Caki2 (cell line): ENCODE results near the gene GCNT2. TPM values are rescaled to one million over a fixed set of nuclear protein-coding genes. Genes with fewer than 3 reads are reported as not detected.
"Not testable (repeated sequence)": the region's sequence is repeated elsewhere in the genome, so short reads cannot be mapped to it uniquely, and the experiment has no call there.

Experiments used
- DNase-seq: peaks from one replicate; pipeline ENCODE4 v3.0.0-alpha.2; 2015; ENCODE audit warnings: low read depth
- in situ Hi-C: cut with HindIII; loops from 2 replicates; pipeline ENCODE4 v1.10.0; 2016; ENCODE audit warnings: low sequenced_read_pairs, low pct_unique_long_range_greater_than_20kb, mixed read lengths
- total RNA-seq: library from RNA; depleted of rRNA; stranded (reverse); fragments of >200 nt; shearing (Covaris generic); gene quantifications from 2 replicates; pipeline ENCODE4 v1.2.3, GENCODE V29; 2014; ENCODE audit warnings: low replicate concordance; rRNA removed

Gene GCNT2
- 43.9 and 54.9 TPM in 2 replicates for total RNA-seq

DNA sequence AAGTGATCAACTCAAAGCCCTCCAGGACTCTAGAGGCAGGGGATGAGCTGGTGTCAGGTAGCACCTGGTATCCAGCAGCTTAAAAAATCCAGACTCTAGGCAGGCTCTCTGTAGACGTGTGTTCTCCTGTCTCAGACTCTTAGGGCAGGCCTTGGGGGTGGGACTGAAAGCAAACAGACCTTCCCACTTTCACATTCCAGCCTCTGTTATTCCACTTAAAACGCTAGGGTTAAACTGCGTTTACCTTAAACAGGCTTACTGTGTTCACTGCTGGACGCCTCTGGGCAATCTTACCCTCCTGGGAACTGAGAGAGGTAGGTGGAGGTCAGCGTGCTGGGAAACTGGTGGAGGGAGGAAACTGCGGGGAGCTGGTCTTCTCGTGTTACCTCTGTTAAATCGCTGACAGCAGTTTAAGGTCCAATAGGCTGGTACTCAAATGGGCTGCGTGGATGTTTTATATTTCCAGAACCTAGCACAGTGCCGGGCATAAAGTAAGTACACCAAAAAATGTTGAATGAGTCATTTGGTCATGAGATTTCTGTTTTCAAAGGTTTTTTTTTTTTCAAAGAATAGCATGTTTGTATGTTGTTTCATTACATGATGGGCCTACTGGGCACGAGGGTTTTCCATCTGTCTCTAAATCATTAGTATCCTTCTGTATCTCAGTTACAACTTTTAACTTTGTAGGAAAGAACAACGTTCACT is at the start of gene GCNT2:
Gene GCNT2 (plus strand): TSS at position 248 of the 705 bp plus-strand sequence. CDS start 7,561 bp downstream, outside the sequence.
- peak; percentile 93 for DNase-seq
- in situ Hi-C loops = no loop called here

DNA sequence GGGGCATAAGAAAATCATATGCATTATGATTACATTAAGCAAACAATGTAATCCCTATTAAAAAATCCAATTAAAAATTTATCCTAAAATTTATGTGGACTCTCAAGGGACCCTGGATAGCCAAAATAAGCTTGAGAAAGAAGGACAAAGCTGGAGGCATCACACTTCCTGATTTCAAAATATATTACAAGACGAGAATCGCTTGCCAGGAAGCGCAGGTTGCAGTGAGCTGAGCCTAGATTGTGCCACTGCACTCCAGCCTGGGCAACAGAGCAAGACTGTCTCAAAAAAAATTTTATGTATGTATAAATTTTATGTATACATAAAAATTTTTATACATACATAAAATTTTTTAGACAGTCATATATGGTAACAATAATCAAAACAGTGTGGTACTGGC is 48.5 kb upstream of the GCNT2 start:
- no peak for DNase-seq
- in situ Hi-C loops = no loop called here

DNA sequence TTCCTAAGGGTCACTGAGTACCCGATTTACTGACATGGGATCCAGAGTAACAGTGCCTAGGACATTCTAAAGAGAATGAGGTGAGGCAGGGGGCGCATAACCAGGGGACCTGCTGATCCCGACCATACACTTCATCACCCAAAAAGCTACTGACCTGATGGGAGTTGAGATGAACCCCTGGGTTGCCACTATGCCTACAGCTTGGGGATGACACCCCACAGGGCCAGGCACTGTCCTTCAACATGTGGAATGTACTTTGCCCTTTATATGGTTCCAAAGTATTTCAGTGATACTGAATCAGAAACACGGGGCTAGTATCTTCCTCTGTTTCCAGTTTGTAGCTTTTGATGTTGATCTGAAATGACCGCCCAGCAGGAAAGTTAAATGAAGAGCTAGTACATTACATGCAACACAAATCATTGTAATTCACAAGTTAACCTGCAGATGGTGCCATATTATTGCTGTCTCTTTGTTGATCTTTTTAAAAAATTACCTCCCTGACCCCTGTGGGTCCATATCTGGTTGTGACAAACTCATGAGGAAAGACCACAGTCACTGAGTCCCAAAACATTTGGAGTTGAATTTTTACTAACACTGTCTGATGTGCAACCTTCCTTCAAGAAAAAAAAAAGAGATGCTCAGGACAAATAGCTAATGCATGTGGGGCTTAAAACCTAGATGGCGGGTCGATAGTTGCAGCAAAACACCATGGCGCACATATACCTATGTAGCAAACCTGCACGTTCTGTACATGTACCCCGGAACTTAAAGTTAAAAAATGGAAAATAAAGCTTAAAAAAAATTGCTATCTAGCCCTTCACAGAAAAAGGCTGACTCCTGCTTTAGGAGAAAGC is 42.7 kb upstream of the GCNT2 start:
- in situ Hi-C loops = no loop called here
- peak; percentile 43 for DNase-seq

DNA sequence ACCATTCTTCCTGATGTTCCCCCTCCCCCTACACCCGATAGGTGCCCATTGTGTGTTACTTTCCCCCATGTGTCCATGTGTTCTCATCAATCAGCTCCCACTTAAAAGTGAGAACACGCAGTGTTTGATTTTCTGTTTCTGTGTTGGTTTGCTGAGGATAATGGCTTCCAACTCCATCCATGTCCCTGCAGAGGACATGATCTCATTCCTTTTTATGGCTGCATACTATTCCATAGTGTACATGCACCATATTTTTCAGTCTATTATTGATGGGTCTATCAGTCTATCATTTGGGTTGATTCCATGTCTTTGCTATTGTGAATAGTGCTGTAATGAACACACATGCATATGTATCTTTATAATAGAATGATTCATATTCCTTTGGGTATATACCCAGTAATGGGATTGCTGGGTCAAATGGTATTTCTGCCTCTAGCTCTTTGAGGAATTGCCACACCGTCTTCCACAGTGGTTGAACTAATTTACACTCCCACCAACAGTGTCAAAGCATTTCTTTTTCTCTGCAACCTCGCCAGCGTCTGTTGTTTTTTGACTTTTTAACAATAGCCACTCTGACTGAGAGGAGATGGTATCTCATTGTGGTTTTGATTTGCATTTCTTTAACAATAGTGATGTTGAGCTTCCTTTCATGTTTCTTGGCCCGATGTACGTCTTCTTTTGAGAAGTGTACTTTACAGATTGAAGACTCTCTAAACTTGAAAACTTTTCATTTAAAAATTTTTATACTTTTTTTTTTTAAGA is 41.0 kb upstream of the GCNT2 start:
- in situ Hi-C loops = no loop called here

DNA sequence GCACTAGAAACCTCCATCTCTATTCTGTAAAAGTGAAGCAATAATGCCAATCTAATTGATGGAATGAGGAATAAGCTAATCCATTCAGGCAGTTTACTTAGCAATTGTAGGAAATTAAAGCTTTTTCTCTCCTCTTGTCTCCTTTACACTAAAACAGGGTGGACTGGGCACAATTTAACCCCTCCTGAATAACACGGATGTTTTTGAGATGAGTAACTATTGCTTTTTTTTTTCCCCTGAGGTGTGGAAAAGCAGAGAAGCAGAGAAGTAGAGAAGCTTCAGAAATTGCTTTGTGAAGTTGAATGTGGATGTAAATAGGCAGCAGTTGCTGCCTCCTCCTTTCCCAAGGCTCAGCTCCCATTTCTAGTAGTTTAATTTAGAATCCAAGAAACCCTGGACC is 40.0 kb upstream of the GCNT2 start:
- in situ Hi-C loops = no loop called here
- peak; percentile 18 for DNase-seq

More for the DNA sequence above, 41.0 kb upstream of the GCNT2 start:
- DNase-seq = no peak

DNA sequence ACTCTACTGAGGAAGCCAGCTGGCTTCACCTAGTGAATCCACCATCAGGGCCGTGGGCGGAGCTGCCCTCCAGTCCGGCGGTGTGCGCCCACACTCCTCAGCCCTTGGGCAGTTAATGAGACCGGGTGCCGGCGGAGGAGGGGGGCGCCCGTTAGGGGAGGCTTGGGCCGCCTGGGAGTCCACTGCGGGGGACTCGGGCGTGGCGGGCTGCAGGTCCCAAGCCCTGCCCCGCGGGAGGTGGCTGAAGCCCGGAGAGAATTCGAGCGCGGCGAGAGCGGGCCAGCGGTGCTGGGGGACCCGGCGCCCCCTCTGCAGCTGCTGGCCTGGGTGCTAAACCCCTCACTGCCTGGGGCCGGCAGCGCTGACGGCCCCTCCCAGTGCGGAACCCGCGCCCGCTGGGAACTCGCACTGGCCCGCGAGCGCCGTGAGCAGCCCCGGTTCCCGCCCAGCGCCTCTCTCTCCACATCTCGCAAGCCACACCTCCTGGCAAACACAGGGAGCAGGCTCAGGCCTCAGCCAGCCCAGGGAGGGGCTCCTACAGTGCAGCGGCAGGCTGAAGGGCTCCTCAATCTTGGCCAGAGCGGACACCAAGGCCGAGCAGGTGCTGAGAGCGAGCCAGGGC is 38.4 kb upstream of the GCNT2 start:
- in situ Hi-C loops = no loop called here

DNA sequence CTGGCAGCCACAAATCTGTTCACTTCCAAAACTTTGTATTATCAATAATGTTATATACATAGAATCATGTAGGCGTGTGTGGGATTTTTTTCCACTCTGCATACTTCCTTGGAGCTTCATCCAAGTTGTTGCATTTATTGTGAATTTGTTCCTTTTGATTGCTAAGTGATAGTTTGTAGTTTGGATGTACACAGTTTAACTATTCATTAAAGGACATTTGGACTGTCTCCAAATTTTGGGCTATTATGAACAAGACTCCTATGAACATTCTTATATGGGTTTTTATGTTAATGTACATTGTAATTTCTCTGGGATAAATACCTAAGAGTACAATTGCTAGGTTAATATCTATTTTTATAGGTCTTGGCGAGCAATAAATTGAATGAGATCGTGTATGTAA is 36.2 kb upstream of the GCNT2 start:
- in situ Hi-C loops = no loop called here
- no peak for DNase-seq

More for the DNA sequence above, 38.4 kb upstream of the GCNT2 start:
- DNase-seq = no peak

DNA sequence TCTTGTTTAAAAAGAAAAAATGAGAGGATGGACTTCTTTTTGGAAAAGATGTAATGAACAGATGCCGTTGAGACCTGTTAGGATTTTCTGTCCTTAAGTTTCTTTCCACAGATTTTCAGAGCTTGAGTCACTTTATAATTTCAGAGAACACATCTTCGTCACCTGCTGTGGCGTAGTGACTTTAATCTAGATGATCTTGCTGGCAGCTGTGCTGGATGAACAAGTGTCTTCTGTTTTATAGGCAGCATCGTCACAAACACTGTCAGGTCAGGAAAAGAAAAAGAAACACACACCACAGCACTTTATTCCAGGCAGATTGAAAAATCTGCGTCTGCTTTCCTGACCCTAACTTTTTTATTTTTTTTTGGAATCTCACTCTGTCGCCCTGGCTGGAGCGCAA is 35.7 kb upstream of the GCNT2 start:
- in situ Hi-C loops = no loop called here
- DNase-seq = no peak

DNA sequence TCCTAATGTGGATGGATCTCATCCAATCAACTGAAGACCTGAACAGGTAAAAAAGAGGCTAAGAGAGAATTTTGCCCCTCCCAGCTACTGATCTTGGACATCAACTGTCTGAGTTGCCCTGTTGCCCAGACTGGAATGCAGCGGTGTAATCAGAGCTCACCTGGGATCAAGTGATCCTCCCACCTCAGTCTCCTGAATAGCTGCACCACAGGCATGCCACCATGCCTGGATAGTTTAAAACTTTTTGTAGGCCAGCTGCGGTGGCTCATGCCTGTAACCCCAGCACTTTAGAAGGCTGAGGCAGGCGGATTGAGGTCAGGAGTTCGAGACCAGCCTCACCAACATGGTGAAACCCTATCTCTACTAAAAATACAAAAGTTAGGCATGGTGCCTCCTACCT is 34.9 kb upstream of the GCNT2 start:
- in situ Hi-C loops = no loop called here

DNA sequence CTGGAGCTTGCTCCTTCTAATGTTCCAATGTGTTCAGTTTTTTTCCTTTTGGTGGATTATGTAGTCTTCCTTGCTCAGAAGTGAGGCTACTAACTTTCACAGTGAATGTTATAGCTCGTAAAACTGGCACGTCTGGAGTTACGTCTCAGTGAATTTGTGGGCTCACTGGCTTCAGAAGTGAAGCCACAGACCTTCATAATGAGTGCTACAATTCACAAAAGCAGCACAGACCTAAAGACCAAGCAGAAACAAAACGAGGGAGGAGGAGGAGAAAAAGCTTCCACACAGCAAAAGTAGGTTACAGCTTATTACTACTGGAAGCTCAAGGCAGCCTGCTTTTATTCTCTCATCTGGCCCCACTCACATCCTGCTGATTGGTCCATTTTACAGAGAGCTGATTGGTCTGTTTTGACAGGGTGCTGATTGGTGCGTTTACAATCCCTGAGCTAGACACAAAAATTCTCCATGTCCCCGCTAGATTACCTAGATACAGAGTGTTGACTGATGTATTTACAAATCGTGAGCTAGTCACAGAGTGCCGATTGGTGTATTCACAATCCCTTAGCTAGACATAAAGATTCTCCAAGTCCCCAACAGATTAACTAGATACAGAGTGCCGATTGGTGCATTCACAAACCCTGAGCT is 34.1 kb upstream of the GCNT2 start:
- in situ Hi-C loops, DNase-seq: not testable (repeated sequence)

More for the DNA sequence above, 34.9 kb upstream of the GCNT2 start:
- DNase-seq = no peak

DNA sequence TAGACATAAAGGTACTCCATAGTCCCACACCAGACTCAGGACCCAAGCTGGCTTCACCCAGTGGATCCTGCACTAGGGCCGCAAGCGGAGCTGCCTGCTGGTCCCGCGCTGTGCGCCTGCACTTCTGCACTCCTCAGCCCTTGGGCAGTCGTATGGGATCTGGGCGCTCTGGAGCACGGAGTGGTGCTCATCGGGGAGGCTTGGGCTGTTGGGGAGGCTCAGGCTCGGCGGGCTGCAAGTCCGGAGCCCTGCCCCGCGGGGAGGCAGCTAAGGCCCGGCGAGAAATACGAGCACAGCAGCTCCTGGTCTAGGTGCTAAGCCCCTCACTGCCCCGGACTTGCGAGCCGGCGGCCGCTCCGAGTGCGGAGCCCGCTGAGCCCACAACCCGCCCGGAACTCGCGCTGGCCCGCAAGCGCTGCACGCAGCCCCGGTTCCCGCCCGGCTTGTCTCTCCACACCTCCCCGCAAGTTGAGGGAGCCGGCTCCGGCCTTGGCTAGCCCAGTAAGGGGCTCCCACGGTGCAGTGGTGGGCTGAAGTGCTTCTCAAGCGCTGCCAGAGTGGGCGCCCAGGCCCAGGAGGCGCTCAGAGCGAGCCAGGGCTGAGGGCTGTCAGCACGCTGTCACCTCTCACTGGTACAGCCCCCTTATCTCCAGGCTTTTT is 33.4 kb upstream of the GCNT2 start:
- in situ Hi-C loops = no loop called here
- no peak for DNase-seq

DNA sequence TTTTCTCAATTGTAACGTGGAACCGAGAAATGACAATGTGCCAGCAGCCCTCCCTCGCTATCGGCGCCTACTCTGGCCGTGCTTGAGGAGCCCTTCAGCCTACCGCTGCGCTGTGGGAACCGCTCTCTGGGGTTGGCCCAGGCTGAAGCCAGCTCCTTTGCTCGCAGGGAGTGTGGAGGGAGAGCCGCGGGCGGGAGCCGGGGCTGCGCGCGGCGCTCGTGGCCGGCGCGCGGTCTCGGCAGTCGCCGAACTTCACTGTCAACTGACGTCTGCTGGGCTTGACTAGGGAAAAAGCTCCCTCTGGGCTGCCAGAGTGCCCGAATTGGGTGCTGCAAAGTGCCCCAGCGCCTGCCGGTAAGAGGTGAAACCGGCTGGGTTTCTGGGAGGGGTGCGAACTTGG is 29.7 kb upstream of the GCNT2 start:
- in situ Hi-C loops = no loop called here
- DNase-seq = no peak

DNA sequence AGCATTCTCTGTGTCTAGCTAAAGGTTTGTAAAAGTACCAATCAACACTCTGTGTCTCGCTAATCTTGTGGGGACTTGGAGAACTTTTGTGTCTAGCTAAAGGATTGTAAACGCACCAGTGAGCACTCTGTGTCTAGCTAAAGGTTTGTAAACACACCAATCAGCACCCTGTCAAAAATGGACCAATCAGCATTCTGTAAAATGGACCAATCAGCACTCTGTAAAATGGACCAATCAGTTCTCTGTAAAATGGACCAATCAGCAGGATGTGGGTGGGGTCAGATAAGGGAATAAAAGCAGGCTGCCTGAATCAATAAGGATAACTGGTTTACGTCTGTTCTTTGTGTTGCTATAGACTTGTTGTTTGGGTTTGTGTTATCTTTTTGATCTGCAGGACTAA is 29.2 kb upstream of the GCNT2 start:
- DNase-seq, in situ Hi-C loops: not testable (repeated sequence)

DNA sequence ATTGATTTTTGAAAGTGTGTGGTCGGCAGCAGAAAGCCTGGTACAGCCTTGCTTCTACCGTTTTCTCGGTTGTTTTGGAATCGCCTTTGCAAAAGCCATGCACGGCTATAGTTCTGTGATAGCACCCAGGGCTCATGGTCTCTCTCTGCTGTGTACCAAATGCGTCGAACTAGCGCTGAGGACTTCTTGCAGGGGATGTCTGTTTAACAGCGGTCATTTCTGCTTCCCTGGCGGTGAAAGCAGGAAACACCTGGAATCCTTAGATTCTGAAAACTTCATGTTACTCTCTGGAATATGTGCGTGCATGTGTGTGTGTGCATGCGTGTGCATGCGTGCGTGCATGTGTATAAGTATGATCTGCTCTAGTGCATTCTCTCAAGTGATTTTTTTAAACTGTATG is 26.1 kb upstream of the GCNT2 start:
- in situ Hi-C loops = no loop called here
- no peak for DNase-seq

DNA sequence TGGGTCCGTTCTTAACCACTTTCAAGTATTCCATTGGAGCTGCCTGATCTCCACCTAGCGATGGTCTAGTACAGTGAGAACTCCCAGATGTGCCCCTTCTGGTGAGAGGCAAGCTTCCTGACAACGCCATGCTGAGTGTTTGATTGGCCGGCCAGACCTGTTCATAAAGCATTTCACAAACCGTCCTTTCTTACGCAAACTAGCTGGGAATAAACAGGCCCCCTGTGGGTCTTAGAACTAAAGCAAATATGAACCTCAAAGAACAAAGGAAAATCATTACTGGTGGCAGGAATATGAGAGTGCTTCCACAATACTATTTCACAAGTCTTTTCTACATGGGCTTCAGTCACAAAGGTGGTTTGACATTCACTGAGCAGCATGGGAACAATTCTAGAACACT is 15.6 kb upstream of the GCNT2 start:
- in situ Hi-C loops = no loop called here
- DNase-seq = no peak

DNA sequence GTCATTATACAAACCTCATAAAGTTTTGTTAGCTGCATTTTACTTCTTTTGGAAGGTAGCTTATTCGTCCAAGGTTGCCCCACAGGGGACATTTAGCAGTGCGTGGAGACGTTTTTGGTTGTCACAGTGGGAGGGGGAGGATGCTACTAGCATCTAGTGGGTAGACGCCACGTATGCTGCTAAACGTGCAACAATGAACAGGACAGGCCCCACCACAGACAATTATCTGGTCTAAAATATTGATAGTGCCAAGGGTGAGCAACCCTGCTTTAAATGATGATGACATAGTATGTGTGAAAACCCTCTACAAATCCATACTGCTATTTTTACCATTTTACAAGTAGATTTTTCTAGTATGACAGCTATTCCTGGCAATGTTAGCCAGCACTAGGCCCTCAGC is 13.9 kb upstream of the GCNT2 start:
- no peak for DNase-seq
- in situ Hi-C loops = no loop called here

DNA sequence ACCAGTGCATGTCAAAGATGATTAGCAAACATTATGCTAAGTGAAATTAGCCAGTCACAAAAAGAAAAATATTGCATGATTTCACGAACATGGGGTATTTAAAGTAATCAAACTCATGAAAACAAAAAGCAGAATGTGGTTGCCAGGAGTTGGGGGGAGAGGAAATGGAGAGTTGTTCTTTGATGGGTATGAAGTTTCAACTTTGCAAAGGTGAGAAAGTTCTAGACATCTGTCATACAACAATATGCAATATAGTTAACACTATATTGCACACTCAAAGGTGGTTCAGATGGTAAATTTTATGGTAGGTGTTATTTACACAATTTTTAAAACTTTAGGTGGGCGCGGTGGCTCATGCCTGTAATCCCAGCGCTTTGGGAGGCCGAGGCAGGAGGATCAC is 13.4 kb upstream of the GCNT2 start:
- in situ Hi-C loops = no loop called here
- DNase-seq = no peak
